Measurements from ENCODE around the gene SLC12A7.
"Not testable (repeated sequence)": the region's sequence is repeated elsewhere in the genome, so short reads cannot be mapped to it uniquely, and the experiment has no call there.

SLC12A7 gene

GRCh38 chr5:1001406-1002270, 110.2 kb downstream of the SLC12A7 start:
- Mint-ChIP-seq H3K4me1 (ENCODE audit: low read depth in 2 of 2) (peaks cover 10 to 13% of the 10 kb centered on the region in 2 donors), H3K27me3 (peaks cover 26 to 58% of the 10 kb centered on the region in 2 donors), H3K9me3 (no peaks in the 10 kb centered on the region), H3K27ac (no peak overlapping the region), H3K4me3 (no peak overlapping the region), H3K36me3 (ENCODE audit: insufficient read depth) (no peaks in the 10 kb centered on the region)
- ATAC-seq (replicated peaks) (no peak), DNase-seq (no peak)

DNA sequence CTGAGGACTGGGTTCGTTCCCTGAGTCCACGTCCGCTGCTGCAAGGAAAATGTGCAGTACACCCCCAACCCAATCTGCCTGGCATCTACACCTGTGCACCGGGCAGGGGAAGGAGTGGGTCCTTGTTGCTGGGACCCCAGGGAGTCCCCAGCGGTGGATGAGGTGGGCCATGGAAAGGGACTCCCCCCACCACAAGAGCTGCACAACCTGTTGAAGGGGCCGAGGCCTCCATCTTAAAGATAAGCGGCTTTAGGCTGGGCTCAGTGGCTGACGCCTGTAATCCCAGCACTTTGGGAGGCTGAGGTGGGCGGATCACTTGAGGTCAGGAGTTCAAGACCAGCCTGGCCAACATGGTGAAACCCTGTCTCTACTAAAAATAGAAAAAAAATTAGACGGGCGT, 111.0 kb downstream of the SLC12A7 start:
- H3K4me3 Mint-ChIP-seq; H3K36me3 Mint-ChIP-seq (ENCODE audit: insufficient read depth); H3K27ac Mint-ChIP-seq; DNase-seq; ATAC-seq (replicated peaks); H3K9me3 Mint-ChIP-seq: not testable (repeated sequence)
- Mint-ChIP-seq H3K4me1 (ENCODE audit: low read depth in 2 of 2) (peaks cover 8 to 13% of the 10 kb centered on the region in 2 donors), H3K27me3 (peaks cover 18 to 49% of the 10 kb centered on the region in 2 donors)
